SK-N-SH (cell line): ENCODE measurements around the gene IFNL4. TPM values are rescaled to one million over a fixed set of nuclear protein-coding genes. Genes with fewer than 3 reads are reported as not detected.
"Not testable (repeated sequence)": the region's sequence is repeated elsewhere in the genome, so short reads cannot be mapped to it uniquely, and the experiment has no call there.

ENCODE experiments used
- CTCF ChIA-PET: fragments of 300-600, 350-600 bp; formaldehyde crosslinking; extraction: SDS; loops from one replicate; lab custom pipeline; 2021; lab: Yijun Ruan, JAX
- POLR2A ChIA-PET: fragments of 350-600 bp; sonication (Branson Sonifier 250); formaldehyde crosslinking; extraction: SDS; loops from one replicate; lab custom pipeline; 2020; ENCODE audit warnings: antibody characterized with exemption, inconsistent platforms; lab: Yijun Ruan, JAX
- DNase-seq: peaks from one replicate; pipeline ENCODE4 v3.0.0; 2012
- H2AFZ ChIP-seq: fragments of 200-600 bp; sonication (generic); 2 replicates; pipeline ENCODE4 v1.8.1; 2016; ENCODE audit warnings: antibody characterized with exemption, mild to moderate bottlenecking, low read depth
- H3F3A ChIP-seq: fragments of 200-600 bp; sonication (generic); replicated peaks from 2 replicates; pipeline ENCODE3; 2016; ENCODE audit warnings: antibody characterized with exemption, mild to moderate bottlenecking; ENCODE audit not compliant: insufficient read depth
- H3K27ac ChIP-seq, 2 experiments: fragments of 200-500 bp in 1 of 2; fragments of 200-600 bp in 1 of 2; sonication (Bioruptor generic) in 1 of 2; sonication (generic), shearing (Covaris generic) in 1 of 2; 2 replicates each; pipeline versions ENCODE4 v1.5.1 to v1.6.1; 2014 to 2016; ENCODE audit warnings: low read depth in 2 of 2, inconsistent platforms in 1 of 2, low read length in 1 of 2, mild to moderate bottlenecking in 1 of 2, mixed read lengths in 1 of 2
- H3K27me3 ChIP-seq: fragments of 200-600 bp; sonication (generic), shearing (Covaris generic); 2 replicates; pipeline ENCODE4 v1.6.1; 2016; ENCODE audit warnings: mixed run types; ENCODE audit not compliant: insufficient read depth
- H3K36me3 ChIP-seq, 2 experiments: fragments of 200-500 bp in 1 of 2; fragments of 200-600 bp in 1 of 2; sonication (Bioruptor generic) in 1 of 2; sonication (generic) in 1 of 2; replicated peaks in 1 of 2; 2 replicates each; pipeline versions ENCODE3 to v1.5.1; 2014 to 2016; ENCODE audit warnings: low read length in 1 of 2, mild to moderate bottlenecking in 1 of 2; ENCODE audit not compliant: insufficient read depth in 2 of 2, control insufficient read depth in 1 of 2
- H3K4me1 ChIP-seq, 2 experiments: fragments of 200-500 bp in 1 of 2; fragments of 200-600 bp in 1 of 2; sonication (Bioruptor generic) in 1 of 2; sonication (generic), shearing (Covaris generic) in 1 of 2; 2 replicates each; pipeline versions ENCODE4 v1.5.1 to v1.6.1; 2014 to 2016; ENCODE audit warnings: low read depth in 1 of 2, low read length in 1 of 2, mixed run types in 1 of 2; ENCODE audit not compliant: insufficient read depth in 2 of 2, control insufficient read depth in 1 of 2
- H3K4me2 ChIP-seq: fragments of 200-600 bp; sonication (generic), shearing (Covaris generic); 2 replicates; pipeline ENCODE4 v1.6.1; 2017; ENCODE audit warnings: mixed run types
- H3K4me3 ChIP-seq, 2 experiments: fragments of 200-500 bp in 1 of 2; fragments of 200-600 bp in 1 of 2; sonication (Bioruptor generic) in 1 of 2; sonication (generic), shearing (Covaris generic) in 1 of 2; 2 replicates each; pipeline versions ENCODE4 v1.5.1 to v1.8.1; 2014 to 2016; ENCODE audit warnings: low read depth in 2 of 2, inconsistent platforms in 1 of 2, low read length in 1 of 2, mild to moderate bottlenecking in 1 of 2, mixed read lengths in 1 of 2, moderate library complexity in 1 of 2
- H3K79me2 ChIP-seq: fragments of 200-600 bp; sonication (generic); 2 replicates; pipeline ENCODE4 v1.8.1; 2017; ENCODE audit warnings: mild to moderate bottlenecking; ENCODE audit not compliant: insufficient read depth
- H3K9ac ChIP-seq: fragments of 200-600 bp; sonication (generic); 2 replicates; pipeline ENCODE4 v1.6.1; 2017; ENCODE audit warnings: mixed run types
- H3K9me2 ChIP-seq: fragments of 200-600 bp; sonication (generic); 2 replicates; pipeline ENCODE4 v1.6.1; 2017; ENCODE audit warnings: mixed run types
- H3K9me3 ChIP-seq: fragments of 200-600 bp; sonication (generic); 2 replicates; pipeline ENCODE4 v1.6.1; 2017; ENCODE audit warnings: mixed run types, mild to moderate bottlenecking, moderate library complexity
- H4K20me1 ChIP-seq: fragments of 200-600 bp; sonication (generic); 2 replicates; pipeline ENCODE4 v1.6.1; 2017; ENCODE audit warnings: mild to moderate bottlenecking, mixed run types; ENCODE audit not compliant: insufficient read depth
- ELF1 ChIP-seq: IDR thresholded peaks from 2 replicates; pipeline ENCODE4 v1.4.0; 2012
- EZH2phosphoT487 ChIP-seq: fragments of 200-600 bp; sonication (generic); IDR thresholded peaks from 2 replicates; pipeline ENCODE4 v1.6.1; 2017; ENCODE audit warnings: low read depth, mixed run types, mild to moderate bottlenecking, antibody characterized with exemption, moderate library complexity, borderline replicate concordance
- FOXJ3 ChIP-seq: sonication (generic); formaldehyde crosslinking; IDR thresholded peaks from 2 replicates; pipeline ENCODE4 v1.5.1; 2020; ENCODE audit warnings: mild to moderate bottlenecking, missing genetic modification reagents
- GABPA ChIP-seq: IDR thresholded peaks from 2 replicates; pipeline ENCODE4 v1.4.0; 2012; ENCODE audit warnings: low read depth, mild to moderate bottlenecking
- MXI1 ChIP-seq: IDR thresholded peaks from 2 replicates; pipeline ENCODE4 v1.6.1; 2012; ENCODE audit warnings: mild to moderate bottlenecking, low read depth, low read length, improper control_type of control experiment
- NFIC ChIP-seq: IDR thresholded peaks from 2 replicates; pipeline ENCODE4 v1.4.0; 2012; ENCODE audit warnings: borderline replicate concordance
- RXRA ChIP-seq: IDR thresholded peaks from 2 replicates; pipeline ENCODE4 v1.4.0; 2012; ENCODE audit warnings: low read depth, mild to moderate bottlenecking, borderline replicate concordance
- TAF1 ChIP-seq: IDR thresholded peaks from 2 replicates; pipeline ENCODE4 v1.6.1; 2012; ENCODE audit warnings: low read depth, mild to moderate bottlenecking, low read length, moderate library complexity, borderline replicate concordance
- WGBS: methylation state at CpG from one replicate; pipeline ENCODE4 v1.1.6; 2017; ENCODE audit warnings: low lambda C conversion rate; 5-methylcytosine and 5-hydroxymethylcytosine counted together
- polyA plus RNA-seq, 3 experiments: library from polyadenylated mRNA; depleted of rRNA; stranded (reverse); fragments of >200 nt; gene quantifications; 2 replicates each; pipeline ENCODE4 v1.2.3, GENCODE V29; 2012
- TF ChIP-seq, protein P1 (sequence below): fragments of 150-350 bp; IDR thresholded peaks from 2 replicates; pipeline ENCODE4 v1.6.1; 2016; ENCODE audit warnings: mild to moderate bottlenecking, low read depth, low read length
- TF ChIP-seq, protein P2 (sequence below): IDR thresholded peaks from 2 replicates; pipeline ENCODE4 v1.4.0; 2012; ENCODE audit warnings: low read depth
- TF ChIP-seq, protein P3 (sequence below): fragments of 150-350 bp; IDR thresholded peaks from 2 replicates; pipeline ENCODE4 v1.6.1; 2017; ENCODE audit warnings: antibody characterized with exemption, low read length, low read depth, borderline replicate concordance
- TF ChIP-seq, protein P4 (sequence below): IDR thresholded peaks from 2 replicates; pipeline ENCODE4; 2012

Gene IFNL4
- polyA plus RNA-seq, 1 of the 3 experiments (the other 2 are of a cell fraction) = not detected

DNA sequence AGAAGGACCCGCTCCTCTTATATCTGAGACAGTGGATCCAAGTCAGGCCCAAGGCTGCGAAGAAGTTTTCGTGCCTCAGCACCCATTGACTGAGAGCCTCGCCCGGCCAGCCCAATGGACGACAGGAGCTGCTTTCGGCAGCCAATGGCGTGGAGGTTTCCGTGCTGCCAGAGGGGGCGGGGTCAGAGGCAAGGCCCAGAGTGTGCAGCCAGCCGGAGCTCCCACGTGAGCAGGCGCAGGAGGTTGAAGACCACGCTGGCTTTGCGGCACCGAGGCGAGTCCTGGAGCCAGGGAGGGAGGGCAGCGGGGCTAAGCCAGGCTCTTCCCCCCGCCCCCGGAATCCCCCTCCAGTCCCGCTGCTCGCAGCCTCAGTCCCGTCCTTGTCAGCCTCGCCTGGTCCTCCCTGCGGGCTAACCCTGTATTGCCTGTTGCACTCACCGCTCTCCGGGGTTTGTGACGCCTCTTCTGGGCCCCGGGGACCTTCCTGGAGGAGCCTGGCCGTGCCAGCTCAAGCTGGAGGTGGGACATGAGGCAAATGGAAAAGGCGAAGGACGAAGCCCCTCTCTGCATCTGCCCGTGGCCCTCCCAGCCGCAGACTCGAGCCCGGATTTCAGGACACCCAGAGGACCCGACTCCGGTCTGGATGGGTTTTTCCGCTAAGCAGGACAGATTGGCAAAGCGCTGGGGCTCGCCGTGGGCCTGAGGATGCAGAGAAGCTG is 1.5 kb downstream of the IFNL4 start:
- H3K9me2 ChIP-seq = no peaks in the 10 kb centered on the region
- no peaks in the 10 kb centered on the region for H3K36me3 ChIP-seq
- no peak for DNase-seq
- TF ChIP-seq, protein P1, sequence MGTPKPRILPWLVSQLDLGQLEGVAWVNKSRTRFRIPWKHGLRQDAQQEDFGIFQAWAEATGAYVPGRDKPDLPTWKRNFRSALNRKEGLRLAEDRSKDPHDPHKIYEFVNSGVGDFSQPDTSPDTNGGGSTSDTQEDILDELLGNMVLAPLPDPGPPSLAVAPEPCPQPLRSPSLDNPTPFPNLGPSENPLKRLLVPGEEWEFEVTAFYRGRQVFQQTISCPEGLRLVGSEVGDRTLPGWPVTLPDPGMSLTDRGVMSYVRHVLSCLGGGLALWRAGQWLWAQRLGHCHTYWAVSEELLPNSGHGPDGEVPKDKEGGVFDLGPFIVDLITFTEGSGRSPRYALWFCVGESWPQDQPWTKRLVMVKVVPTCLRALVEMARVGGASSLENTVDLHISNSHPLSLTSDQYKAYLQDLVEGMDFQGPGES = no peak
- no peak for TF ChIP-seq MXI1
- TF ChIP-seq ELF1 = no peak
- TF ChIP-seq, protein P2, sequence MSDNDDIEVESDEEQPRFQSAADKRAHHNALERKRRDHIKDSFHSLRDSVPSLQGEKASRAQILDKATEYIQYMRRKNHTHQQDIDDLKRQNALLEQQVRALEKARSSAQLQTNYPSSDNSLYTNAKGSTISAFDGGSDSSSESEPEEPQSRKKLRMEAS = no peak
- TF ChIP-seq TAF1 = no peak
- no peak for TF ChIP-seq FOXJ3 (CRISPR knock-in tag)
- no peak for TF ChIP-seq NFIC
- TF ChIP-seq, protein P3, sequence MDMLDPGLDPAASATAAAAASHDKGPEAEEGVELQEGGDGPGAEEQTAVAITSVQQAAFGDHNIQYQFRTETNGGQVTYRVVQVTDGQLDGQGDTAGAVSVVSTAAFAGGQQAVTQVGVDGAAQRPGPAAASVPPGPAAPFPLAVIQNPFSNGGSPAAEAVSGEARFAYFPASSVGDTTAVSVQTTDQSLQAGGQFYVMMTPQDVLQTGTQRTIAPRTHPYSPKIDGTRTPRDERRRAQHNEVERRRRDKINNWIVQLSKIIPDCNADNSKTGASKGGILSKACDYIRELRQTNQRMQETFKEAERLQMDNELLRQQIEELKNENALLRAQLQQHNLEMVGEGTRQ = no peak
- no peak for TF ChIP-seq RXRA
- TF ChIP-seq, protein P4, sequence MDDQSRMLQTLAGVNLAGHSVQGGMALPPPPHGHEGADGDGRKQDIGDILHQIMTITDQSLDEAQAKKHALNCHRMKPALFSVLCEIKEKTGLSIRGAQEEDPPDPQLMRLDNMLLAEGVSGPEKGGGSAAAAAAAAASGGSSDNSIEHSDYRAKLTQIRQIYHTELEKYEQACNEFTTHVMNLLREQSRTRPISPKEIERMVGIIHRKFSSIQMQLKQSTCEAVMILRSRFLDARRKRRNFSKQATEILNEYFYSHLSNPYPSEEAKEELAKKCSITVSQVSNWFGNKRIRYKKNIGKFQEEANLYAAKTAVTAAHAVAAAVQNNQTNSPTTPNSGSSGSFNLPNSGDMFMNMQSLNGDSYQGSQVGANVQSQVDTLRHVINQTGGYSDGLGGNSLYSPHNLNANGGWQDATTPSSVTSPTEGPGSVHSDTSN = no peak
- no peak for TF ChIP-seq EZH2phosphoT487
- TF ChIP-seq GABPA = no peak
- H3K79me2 ChIP-seq = no peaks in the 10 kb centered on the region
- no peak overlapping the region for H2AFZ ChIP-seq
- H3K27ac ChIP-seq = no peak overlapping the region
- H3K27me3 ChIP-seq = no peaks in the 10 kb centered on the region; the same call in 1 of the 2 replicates
- ChIA-PET CTCF (no interaction called here), POLR2A (no interaction called here)
- 76% methylated on average over 28 of the region's 42 CpGs for WGBS
- H3F3A ChIP-seq = no peaks in the 10 kb centered on the region
- no peaks in the 10 kb centered on the region for H3K4me1 ChIP-seq
- no peaks in the 10 kb centered on the region for H3K9me3 ChIP-seq
- no peak overlapping the region for H3K9ac ChIP-seq
- no peaks in the 10 kb centered on the region for H4K20me1 ChIP-seq
- no peak overlapping the region for H3K4me2 ChIP-seq
- no peak overlapping the region for H3K4me3 ChIP-seq

DNA sequence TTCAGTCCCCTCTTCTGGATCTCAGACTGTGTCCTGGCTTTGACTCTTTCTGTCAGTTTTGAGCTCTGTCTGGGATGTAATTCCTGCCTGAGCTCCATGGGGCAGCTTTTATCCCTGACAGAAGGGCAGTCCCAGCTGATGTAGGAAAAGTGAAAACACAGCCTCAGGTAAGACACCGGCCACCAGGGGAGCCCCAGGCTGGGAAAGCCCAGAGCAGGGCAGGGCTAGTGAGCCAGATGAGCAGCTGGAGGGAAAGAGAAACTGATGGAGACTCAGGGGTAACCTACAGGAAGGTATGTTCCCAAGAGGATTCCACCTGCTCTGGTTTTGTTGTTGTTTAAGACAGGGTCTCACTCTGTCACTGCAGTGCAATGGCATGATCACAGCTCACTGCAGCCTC is 3.5 kb downstream of the IFNL4 start:
- H3K27ac ChIP-seq, H3K79me2 ChIP-seq, H3K27me3 ChIP-seq, POLR2A ChIA-PET, CTCF ChIA-PET, H3F3A ChIP-seq, H3K9me2 ChIP-seq, H3K4me2 ChIP-seq, H3K36me3 ChIP-seq, H4K20me1 ChIP-seq, H3K4me1 ChIP-seq, DNase-seq, H3K4me3 ChIP-seq, H3K9me3 ChIP-seq, H3K9ac ChIP-seq, H2AFZ ChIP-seq: not testable (repeated sequence)
- WGBS = no CpG with 5 or more reads among the region's 1 CpG

DNA sequence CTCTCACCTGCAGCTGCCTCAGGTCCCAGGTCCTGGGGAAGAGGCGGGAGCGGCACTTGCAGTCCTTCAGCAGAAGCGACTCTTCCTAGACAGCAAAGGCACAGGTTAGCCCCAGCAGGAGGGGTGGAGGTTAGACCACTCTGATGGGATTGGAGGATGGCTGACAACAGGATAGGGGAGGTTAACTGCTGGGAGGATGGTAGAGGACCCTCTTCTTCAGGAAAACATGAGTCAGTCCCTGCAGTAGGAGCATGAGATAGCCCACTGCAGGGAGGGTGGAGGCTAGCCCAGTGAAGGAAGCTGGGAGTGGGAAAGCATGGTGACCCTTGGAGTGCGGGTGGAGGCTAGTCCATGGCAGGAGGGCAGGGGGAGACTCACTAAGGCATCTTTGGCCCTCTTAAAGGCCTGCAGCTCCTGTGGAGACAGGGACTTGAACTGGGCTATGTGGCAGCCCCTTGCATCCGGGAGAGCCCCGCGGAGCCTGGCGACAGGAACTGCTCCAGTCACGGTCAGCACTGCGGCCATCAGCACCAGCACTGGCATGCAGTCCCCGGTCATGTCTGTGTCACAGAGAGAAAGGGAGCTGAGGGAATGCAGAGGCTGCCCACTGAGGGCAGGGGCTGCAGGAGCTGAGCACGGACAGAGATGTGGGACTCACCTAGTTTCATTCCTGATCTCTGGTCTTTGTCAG is 4.1 kb downstream of the IFNL4 start, which contains the start of gene IFNL3:
IFNL3 (minus strand) TSS at position 597 of the 691 bp plus-strand sequence; CDS start at position 558, 39 bp downstream.
- WGBS = 82% methylated on average over 6 of the region's 12 CpGs
- H4K20me1 ChIP-seq, H3F3A ChIP-seq, H3K4me2 ChIP-seq, H3K36me3 ChIP-seq, H3K4me1 ChIP-seq, H3K4me3 ChIP-seq, CTCF ChIA-PET, H3K27me3 ChIP-seq, H3K9me3 ChIP-seq, H3K79me2 ChIP-seq, H3K27ac ChIP-seq, H3K9ac ChIP-seq, POLR2A ChIA-PET, DNase-seq, H3K9me2 ChIP-seq, H2AFZ ChIP-seq: not testable (repeated sequence)

DNA sequence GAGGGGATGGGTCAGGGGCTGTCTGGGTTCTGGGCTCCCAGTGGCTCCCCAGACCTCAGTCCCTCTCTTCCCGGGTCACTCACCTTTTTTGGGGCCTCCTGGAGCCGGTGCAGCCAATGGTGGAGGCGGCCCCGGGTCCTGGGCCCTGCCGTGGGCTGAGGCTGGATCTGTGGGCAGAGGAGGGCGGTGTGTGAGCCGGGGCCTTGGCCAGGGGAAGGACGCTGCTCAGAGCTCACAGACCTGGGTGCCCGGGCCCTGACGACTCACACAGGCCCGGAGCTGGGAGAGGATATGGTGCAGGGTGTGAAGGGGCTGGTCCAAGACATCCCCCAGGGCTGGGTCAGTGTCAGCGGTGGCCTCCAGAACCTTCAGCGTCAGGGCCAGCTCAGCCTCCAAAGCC is 4.9 kb downstream of the IFNL4 start:
- H4K20me1 ChIP-seq, H3K36me3 ChIP-seq, H3K4me3 ChIP-seq, H3F3A ChIP-seq, H3K4me2 ChIP-seq, H3K27ac ChIP-seq, CTCF ChIA-PET, H3K9ac ChIP-seq, H3K79me2 ChIP-seq, H3K9me3 ChIP-seq, H2AFZ ChIP-seq, H3K27me3 ChIP-seq, H3K4me1 ChIP-seq, POLR2A ChIA-PET, DNase-seq, H3K9me2 ChIP-seq: not testable (repeated sequence)
- 77% methylated on average over 6 of the region's 13 CpGs for WGBS
